ENCODE data around the gene WWOX.

The WWOX gene

DNA sequence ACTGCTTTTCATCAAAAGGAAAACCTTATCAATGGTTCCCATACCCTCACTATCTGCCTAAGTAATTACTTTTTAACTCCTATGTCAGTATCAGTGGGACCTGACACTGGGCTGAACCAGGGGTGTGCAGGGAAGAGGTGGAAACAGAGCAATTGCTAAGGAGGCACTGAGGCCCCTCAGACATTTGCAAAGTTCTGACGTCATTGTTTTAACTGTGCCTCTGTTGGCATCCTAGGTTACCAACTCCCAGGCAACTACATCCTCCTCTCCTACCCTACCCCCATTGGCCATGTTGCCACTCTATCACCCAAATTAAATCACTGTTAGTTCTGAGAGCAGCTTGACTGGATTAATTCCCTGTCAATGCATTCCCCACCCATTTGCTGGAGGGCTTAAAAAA lies 8.0 kb upstream of the WWOX start:
- H3K36me3 ChIP-seq (ENCODE audit: control insufficient read depth, low read depth, low read length), result no peaks in the 10 kb centered on the region
- no peaks in the 10 kb centered on the region for H3K9me3 ChIP-seq (ENCODE audit: control insufficient read depth, low read depth, low read length)
- H3K27ac ChIP-seq (ENCODE audit: low read length), result no peak overlapping the region
- no peak overlapping the region for H3K9ac ChIP-seq (ENCODE audit: low read length)
- no peaks in the 10 kb centered on the region for H3K4me1 ChIP-seq (ENCODE audit: control insufficient read depth, low read depth, low read length)
- peaks cover 3% of the 10 kb centered on the region for H3K27me3 ChIP-seq (ENCODE audit: control insufficient read depth, insufficient read depth, low read length)
- H3K4me3 ChIP-seq (ENCODE audit: low read length), result no peak overlapping the region

DNA sequence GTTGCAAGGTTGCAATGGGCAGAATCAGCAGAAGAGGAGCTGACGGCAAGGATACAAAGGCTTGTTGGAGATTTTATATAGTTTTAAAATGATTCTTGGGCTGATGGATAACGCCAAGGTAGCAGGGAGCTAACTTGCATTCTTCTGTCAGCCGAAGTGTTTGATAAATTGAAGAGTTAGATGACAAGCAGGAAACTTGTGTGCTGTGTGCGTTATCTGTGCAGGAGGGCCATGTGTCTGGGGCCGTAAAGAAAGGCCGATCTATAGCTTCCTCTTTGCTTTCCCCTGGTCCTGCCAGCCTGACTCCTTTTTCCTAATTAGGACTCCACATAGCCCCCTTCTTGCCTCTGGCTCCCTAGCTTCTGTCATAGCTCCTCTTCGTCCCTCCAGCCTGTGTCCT lies 6.7 kb upstream of the WWOX start:
- H3K27me3 ChIP-seq (ENCODE audit: control insufficient read depth, insufficient read depth, low read length), result peaks cover 11% of the 10 kb centered on the region
- H3K4me1 ChIP-seq (ENCODE audit: control insufficient read depth, low read depth, low read length), result no peaks in the 10 kb centered on the region
- H3K9me3 ChIP-seq (ENCODE audit: control insufficient read depth, low read depth, low read length), result no peaks in the 10 kb centered on the region
- H3K9ac ChIP-seq (ENCODE audit: low read length), result no peak overlapping the region
- no peak overlapping the region for H3K27ac ChIP-seq (ENCODE audit: low read length)
- no peaks in the 10 kb centered on the region for H3K36me3 ChIP-seq (ENCODE audit: control insufficient read depth, low read depth, low read length)
- no peak overlapping the region for H3K4me3 ChIP-seq (ENCODE audit: low read length)

DNA sequence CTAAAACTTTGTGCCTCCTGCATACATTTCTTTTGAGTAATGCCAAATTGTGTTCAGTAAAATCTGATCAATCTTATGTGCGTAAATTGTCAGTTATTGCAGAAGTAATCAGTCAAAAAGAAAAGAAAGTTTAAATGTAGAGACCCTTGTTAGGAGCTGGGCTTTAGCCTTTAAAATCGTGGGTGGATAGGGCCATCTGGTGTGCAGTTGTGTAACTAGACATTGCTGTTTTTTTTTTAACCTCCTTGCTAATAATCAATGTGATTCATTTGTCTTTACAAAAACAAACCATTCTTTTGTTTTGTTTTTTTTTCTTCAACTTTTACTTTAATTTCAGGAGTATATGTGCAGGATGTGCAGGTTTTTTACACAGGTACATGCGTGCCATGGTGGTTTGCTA lies 5.3 kb upstream of the WWOX start:
- no peaks in the 10 kb centered on the region for H3K4me1 ChIP-seq (ENCODE audit: control insufficient read depth, low read depth, low read length)
- H3K36me3 ChIP-seq (ENCODE audit: control insufficient read depth, low read depth, low read length), result no peaks in the 10 kb centered on the region
- H3K4me3 ChIP-seq (ENCODE audit: low read length), result no peak overlapping the region
- H3K9me3 ChIP-seq (ENCODE audit: control insufficient read depth, low read depth, low read length), result no peaks in the 10 kb centered on the region
- peaks cover 11% of the 10 kb centered on the region for H3K27me3 ChIP-seq (ENCODE audit: control insufficient read depth, insufficient read depth, low read length)
- H3K27ac ChIP-seq (ENCODE audit: low read length), result no peak overlapping the region
- H3K9ac ChIP-seq (ENCODE audit: low read length), result no peak overlapping the region

DNA sequence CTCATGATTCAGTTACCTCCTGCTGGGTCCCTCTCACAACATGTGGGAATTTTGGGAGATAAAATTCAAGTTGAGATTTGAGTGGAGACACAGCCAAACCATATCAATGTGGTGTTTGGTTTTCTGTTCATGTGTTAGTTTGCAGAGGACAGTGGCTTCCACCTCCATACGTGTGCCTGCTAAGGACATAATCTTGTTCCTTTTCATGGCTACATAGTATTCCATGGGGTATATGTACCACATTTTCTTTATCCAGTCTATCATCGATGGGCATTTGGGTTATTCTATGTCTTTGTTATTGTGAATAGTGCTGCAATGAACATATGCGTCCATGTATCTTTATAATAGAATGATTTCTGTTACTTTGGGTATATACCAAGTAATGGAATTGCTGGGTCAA lies 4.5 kb upstream of the WWOX start:
- no peaks in the 10 kb centered on the region for H3K36me3 ChIP-seq (ENCODE audit: control insufficient read depth, low read depth, low read length)
- H3K4me1 ChIP-seq (ENCODE audit: control insufficient read depth, low read depth, low read length), result no peaks in the 10 kb centered on the region
- no peak overlapping the region for H3K4me3 ChIP-seq (ENCODE audit: low read length)
- no peaks in the 10 kb centered on the region for H3K9me3 ChIP-seq (ENCODE audit: control insufficient read depth, low read depth, low read length)
- H3K27ac ChIP-seq (ENCODE audit: low read length), result no peak overlapping the region
- H3K9ac ChIP-seq (ENCODE audit: low read length), result no peak overlapping the region
- peaks cover 11% of the 10 kb centered on the region for H3K27me3 ChIP-seq (ENCODE audit: control insufficient read depth, insufficient read depth, low read length)

DNA sequence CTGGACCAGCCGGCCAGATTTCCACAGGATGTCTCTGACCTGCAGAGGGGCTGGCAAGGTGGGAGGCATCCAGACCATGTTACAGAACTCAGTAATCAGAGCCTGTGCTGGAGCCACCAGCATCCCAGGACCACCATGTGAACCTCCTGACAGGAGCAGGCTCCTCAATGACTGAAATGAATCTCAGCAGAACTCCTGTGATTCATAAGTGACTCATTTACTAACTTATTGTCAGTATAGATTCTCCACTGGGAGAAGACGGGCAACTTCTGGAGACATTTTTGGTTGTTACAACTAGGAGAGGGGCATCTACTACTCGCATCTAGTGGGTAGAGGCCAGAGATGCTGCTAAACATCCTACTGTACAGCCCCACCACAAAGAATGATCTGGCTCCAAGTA lies 3.1 kb upstream of the WWOX start:
- Histone ChIP-seq H3K9ac (ENCODE audit: low read length) (no peak overlapping the region), H3K27me3 (ENCODE audit: control insufficient read depth, insufficient read depth, low read length) (peaks cover 11% of the 10 kb centered on the region), H3K36me3 (ENCODE audit: control insufficient read depth, low read depth, low read length) (no peaks in the 10 kb centered on the region), H3K4me1 (ENCODE audit: control insufficient read depth, low read depth, low read length) (no peaks in the 10 kb centered on the region), H3K9me3 (ENCODE audit: control insufficient read depth, low read depth, low read length) (no peaks in the 10 kb centered on the region), H3K27ac (ENCODE audit: low read length) (no peak overlapping the region), H3K4me3 (ENCODE audit: low read length) (no peak overlapping the region)

DNA sequence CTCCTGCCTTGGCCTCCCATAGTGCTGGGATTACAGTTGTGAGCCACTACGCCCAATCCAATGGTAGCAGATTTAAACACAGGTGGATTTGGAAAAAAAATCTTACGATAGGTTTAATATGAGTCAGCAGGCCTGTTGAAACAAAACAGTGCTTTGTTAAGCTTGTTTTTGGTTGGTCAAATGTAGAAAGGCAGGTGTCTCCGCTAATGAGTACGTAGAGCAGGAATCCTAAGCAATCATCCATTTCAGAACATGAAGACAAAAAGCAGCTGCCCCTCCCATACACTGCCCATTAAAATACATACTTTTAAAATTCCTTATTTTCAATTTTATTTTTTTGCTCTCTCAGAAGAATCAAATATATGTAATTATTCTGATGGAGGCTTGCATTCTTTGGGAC lies 1.9 kb upstream of the WWOX start:
- no peaks in the 10 kb centered on the region for H3K36me3 ChIP-seq (ENCODE audit: control insufficient read depth, low read depth, low read length)
- no peak overlapping the region for H3K27ac ChIP-seq (ENCODE audit: low read length)
- H3K4me3 ChIP-seq (ENCODE audit: low read length), result no peak overlapping the region
- no peaks in the 10 kb centered on the region for H3K4me1 ChIP-seq (ENCODE audit: control insufficient read depth, low read depth, low read length)
- H3K9ac ChIP-seq (ENCODE audit: low read length), result no peak overlapping the region
- peaks cover 11% of the 10 kb centered on the region for H3K27me3 ChIP-seq (ENCODE audit: control insufficient read depth, insufficient read depth, low read length)
- no peaks in the 10 kb centered on the region for H3K9me3 ChIP-seq (ENCODE audit: control insufficient read depth, low read depth, low read length)

DNA sequence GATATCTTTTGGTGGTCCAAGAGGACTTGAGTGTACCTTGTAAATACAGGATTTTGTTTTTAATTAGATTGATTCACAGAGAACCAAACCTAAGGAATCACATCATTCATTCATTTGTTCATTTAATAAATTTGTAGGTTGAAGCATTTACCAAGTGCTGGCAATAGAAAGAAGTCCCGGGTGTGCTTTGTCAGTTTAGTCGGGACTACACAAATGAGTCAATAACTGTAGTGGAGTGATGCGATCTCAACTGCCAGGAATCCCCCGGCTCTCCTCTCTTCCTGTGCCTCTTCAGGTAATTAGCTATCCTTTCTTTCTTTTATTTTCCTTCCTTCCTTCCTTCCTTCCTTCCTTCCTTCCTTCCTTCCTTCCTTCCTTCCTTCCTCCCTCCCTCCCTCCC lies 1.4 kb upstream of the WWOX start:
- Histone ChIP-seq H3K27me3 (ENCODE audit: control insufficient read depth, insufficient read depth, low read length) (peaks cover 11% of the 10 kb centered on the region), H3K4me1 (ENCODE audit: control insufficient read depth, low read depth, low read length) (no peaks in the 10 kb centered on the region), H3K4me3 (ENCODE audit: low read length) (no peak overlapping the region), H3K36me3 (ENCODE audit: control insufficient read depth, low read depth, low read length) (no peaks in the 10 kb centered on the region), H3K9ac (ENCODE audit: low read length) (no peak overlapping the region), H3K27ac (ENCODE audit: low read length) (no peak overlapping the region), H3K9me3 (ENCODE audit: control insufficient read depth, low read depth, low read length) (no peaks in the 10 kb centered on the region)

DNA sequence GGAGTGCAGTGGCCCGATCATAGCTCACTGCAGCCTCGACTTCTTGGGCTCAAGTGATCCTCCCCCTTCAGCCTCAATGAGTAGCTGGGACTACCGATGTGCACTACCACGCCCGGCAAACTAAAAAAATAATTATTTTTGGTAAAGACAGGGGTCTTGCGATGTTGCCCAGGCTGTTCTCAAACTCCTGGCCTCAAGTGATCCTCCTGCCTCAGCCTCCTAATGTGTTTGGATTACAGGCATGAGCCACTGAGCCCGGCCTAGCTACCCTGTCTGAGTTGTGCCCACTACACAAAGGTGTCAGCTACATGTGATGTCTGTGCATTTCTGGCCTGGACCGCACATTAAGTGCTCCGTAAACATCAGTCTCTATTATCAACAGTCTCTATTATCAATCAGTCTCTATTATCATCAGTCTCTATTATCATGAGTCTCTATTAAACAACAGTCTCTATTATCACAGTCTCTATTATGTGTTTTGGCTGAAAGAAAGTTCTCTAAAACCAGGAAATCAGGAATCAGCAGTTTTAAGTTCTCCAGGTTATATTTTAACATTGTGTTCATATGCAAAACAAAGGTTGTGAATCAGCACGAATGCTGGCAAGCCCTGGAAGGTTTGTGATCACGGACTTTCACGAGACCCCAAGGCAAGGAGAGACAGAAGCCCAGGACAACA lies 721 bp upstream of the WWOX start:
- no peaks in the 10 kb centered on the region for H3K4me1 ChIP-seq (ENCODE audit: control insufficient read depth, low read depth, low read length)
- no peaks in the 10 kb centered on the region for H3K9me3 ChIP-seq (ENCODE audit: control insufficient read depth, low read depth, low read length)
- no peak overlapping the region for H3K27ac ChIP-seq (ENCODE audit: low read length)
- H3K36me3 ChIP-seq (ENCODE audit: control insufficient read depth, low read depth, low read length), result no peaks in the 10 kb centered on the region
- peak overlapping the region; percentile 96 for H3K4me3 ChIP-seq (ENCODE audit: low read length)
- H3K9ac ChIP-seq (ENCODE audit: low read length), result no peak overlapping the region
- H3K27me3 ChIP-seq (ENCODE audit: control insufficient read depth, insufficient read depth, low read length), result peaks cover 11% of the 10 kb centered on the region

DNA sequence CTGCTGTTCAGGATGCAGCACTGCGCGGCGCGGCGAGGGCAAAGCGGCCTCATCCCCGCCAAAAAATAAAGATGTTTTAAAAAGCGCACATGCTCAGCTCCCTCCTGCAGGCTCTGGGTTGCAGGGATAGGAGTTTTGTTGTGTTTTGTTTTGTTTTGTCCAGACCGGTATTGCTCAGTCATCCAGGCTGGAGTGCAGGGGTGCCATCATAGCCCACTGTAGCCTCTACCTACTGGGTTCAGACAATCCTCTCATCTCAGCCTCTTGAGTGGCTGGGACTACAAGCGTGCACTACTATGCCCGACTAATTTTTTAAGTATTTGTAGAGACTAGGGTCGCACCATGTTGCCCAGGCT lies 636 bp downstream of the WWOX start:
- no peaks in the 10 kb centered on the region for H3K9me3 ChIP-seq (ENCODE audit: control insufficient read depth, low read depth, low read length)
- H3K9ac ChIP-seq (ENCODE audit: low read length), result peak overlapping the region; percentile 83
- no peaks in the 10 kb centered on the region for H3K36me3 ChIP-seq (ENCODE audit: control insufficient read depth, low read depth, low read length)
- H3K27ac ChIP-seq (ENCODE audit: low read length), result no peak overlapping the region
- H3K27me3 ChIP-seq (ENCODE audit: control insufficient read depth, insufficient read depth, low read length), result peaks cover 11% of the 10 kb centered on the region
- peak overlapping the region; percentile 96 for H3K4me3 ChIP-seq (ENCODE audit: low read length)
- no peaks in the 10 kb centered on the region for H3K4me1 ChIP-seq (ENCODE audit: control insufficient read depth, low read depth, low read length)

DNA sequence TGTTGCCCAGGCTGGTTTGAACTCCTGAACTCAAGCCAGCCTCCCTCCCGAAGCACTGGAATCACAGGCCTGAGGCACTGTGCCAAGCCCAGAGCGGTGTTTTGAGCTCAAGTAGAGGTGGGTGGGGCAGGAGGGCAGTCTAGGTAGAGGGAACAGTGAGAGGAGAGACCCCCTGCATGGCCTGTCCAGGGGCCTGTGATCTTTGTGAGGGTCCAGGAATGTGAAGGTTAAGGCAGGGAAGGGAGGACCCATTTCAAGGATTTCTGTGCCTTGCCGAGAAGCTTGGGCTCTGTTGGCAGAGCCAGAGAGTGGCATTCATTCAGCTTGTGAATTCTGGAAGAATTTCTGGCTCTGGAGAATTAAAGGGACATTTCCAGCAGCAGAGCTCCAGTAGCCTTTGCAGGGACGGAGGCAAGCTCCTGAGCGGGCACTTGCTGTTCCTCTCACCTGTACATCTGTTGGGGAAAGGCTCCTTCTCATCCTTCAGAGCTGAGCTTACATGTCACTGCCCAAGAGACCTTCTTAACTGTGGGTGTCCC lies 2.7 kb downstream of the WWOX start:
- Histone ChIP-seq H3K9me3 (ENCODE audit: control insufficient read depth, low read depth, low read length) (no peaks in the 10 kb centered on the region), H3K4me1 (ENCODE audit: control insufficient read depth, low read depth, low read length) (no peaks in the 10 kb centered on the region), H3K4me3 (ENCODE audit: low read length) (no peak overlapping the region), H3K27ac (ENCODE audit: low read length) (no peak overlapping the region), H3K9ac (ENCODE audit: low read length) (no peak overlapping the region), H3K36me3 (ENCODE audit: control insufficient read depth, low read depth, low read length) (no peaks in the 10 kb centered on the region), H3K27me3 (ENCODE audit: control insufficient read depth, insufficient read depth, low read length) (no peaks in the 10 kb centered on the region)

DNA sequence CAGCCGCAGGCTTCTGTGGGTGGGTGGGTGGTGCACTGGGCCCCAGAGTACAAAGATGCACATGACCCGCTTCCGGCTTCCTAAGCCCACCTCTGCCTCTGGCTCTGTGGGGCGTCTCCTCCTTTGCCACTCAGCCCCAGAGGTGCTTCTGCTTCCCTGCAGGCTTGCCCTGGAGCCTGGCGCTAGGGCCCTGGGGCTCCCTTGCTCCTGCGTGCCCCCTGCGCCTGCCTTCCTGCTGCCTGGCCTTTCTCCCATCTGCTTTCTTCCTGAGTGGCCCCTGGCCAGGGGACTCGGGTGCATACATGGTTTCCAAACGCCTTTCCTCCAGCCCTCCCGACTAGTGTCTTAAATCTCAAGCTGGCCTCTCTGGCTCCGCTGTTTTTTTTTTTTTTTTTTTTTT lies 3.4 kb downstream of the WWOX start:
- Histone ChIP-seq H3K27me3 (ENCODE audit: control insufficient read depth, insufficient read depth, low read length) (no peaks in the 10 kb centered on the region), H3K4me1 (ENCODE audit: control insufficient read depth, low read depth, low read length) (no peaks in the 10 kb centered on the region)

DNA sequence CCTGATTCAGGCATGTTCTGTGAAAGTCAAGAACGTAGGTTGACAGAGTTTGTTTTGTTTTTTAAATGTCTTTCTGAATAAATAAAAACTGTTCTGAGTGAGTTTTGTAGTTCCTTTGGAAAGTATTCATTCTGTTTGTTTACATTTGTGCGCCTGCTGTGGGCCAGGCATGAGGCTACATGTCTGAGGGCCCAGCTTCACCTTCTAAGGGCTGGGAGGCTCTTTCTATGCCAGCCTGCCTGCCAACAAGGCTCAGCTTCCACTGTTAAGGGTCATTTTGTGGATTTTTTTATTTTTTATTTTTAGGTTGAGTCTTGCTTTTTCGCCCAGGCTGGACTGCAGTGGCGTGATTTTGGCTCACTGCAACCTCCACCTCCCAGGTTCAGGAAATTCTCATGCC lies 6.1 kb downstream of the WWOX start:
- H3K27ac ChIP-seq (ENCODE audit: low read length), result no peak overlapping the region
- no peak overlapping the region for H3K9ac ChIP-seq (ENCODE audit: low read length)
- peaks cover 1% of the 10 kb centered on the region for H3K36me3 ChIP-seq (ENCODE audit: control insufficient read depth, low read depth, low read length)
- no peaks in the 10 kb centered on the region for H3K4me1 ChIP-seq (ENCODE audit: control insufficient read depth, low read depth, low read length)
- no peaks in the 10 kb centered on the region for H3K9me3 ChIP-seq (ENCODE audit: control insufficient read depth, low read depth, low read length)
- H3K4me3 ChIP-seq (ENCODE audit: low read length), result no peak overlapping the region
- no peaks in the 10 kb centered on the region for H3K27me3 ChIP-seq (ENCODE audit: control insufficient read depth, insufficient read depth, low read length)

More for the DNA sequence above, 3.4 kb downstream of the WWOX start:
- H3K9ac ChIP-seq (ENCODE audit: low read length), result no peak overlapping the region
- no peaks in the 10 kb centered on the region for H3K36me3 ChIP-seq (ENCODE audit: control insufficient read depth, low read depth, low read length)
- no peak overlapping the region for H3K4me3 ChIP-seq (ENCODE audit: low read length)
- H3K27ac ChIP-seq (ENCODE audit: low read length), result no peak overlapping the region
- no peaks in the 10 kb centered on the region for H3K9me3 ChIP-seq (ENCODE audit: control insufficient read depth, low read depth, low read length)

Measured in iPS-18a (cell line).